NCI-H345 treated with DMSO at 0.1 percent for 48 hours (cell line): ENCODE measurements around the gene CCDC50.

Experiments
- DNase-seq: peaks from one replicate; lab custom pipeline; 2025; ENCODE audit not compliant: unreplicated experiment; lab: John Stamatoyannopoulos, UW

Gene CCDC50

GRCh38 chr3:191376516-191377141 lies 47.4 kb downstream of the CCDC50 start:
- DNase-seq, result no peak

- no peak for DNase-seq
Observed at GRCh38 chr3:191378142-191378812, 49.1 kb downstream of the CCDC50 start.

- no peak for DNase-seq
Observed at GRCh38 chr3:191379446-191379845, 50.3 kb downstream of the CCDC50 start.

- DNase-seq, result no peak
Observed at GRCh38 chr3:191380001-191380400, 50.8 kb downstream of the CCDC50 start.

- no peak for DNase-seq
Observed at GRCh38 chr3:191381303-191381702, 52.1 kb downstream of the CCDC50 start.

GRCh38 chr3:191382661-191383060 lies 53.5 kb downstream of the CCDC50 start:
- DNase-seq, result no peak

GRCh38 chr3:191383124-191383523 lies 53.9 kb downstream of the CCDC50 start:
- DNase-seq, result no peak

- DNase-seq, result no peak
Observed at GRCh38 chr3:191385101-191385500, 55.9 kb downstream of the CCDC50 start.

- no peak for DNase-seq
Observed at GRCh38 chr3:191387441-191388077, 58.4 kb downstream of the CCDC50 start.

- DNase-seq, result no peak
Observed at GRCh38 chr3:191388823-191389222, 59.6 kb downstream of the CCDC50 start.

GRCh38 chr3:191390580-191390979 lies 61.4 kb downstream of the CCDC50 start:
- DNase-seq, result no peak

- no peak for DNase-seq
Observed at GRCh38 chr3:191391861-191392808, 62.9 kb downstream of the CCDC50 start.

GRCh38 chr3:191393146-191393545 lies 64.0 kb downstream of the CCDC50 start:
- DNase-seq, result no peak

- DNase-seq, result no peak
Observed at GRCh38 chr3:191397771-191398170, 68.6 kb downstream of the CCDC50 start.

GRCh38 chr3:191398607-191399006 lies 69.4 kb downstream of the CCDC50 start:
- no peak for DNase-seq

GRCh38 chr3:191399918-191400317 lies 70.7 kb downstream of the CCDC50 start:
- DNase-seq, result no peak

GRCh38 chr3:191401775-191402357 lies 72.7 kb downstream of the CCDC50 start:
- no peak for DNase-seq

- no peak for DNase-seq
Observed at GRCh38 chr3:191409791-191410359, 80.7 kb downstream of the CCDC50 start.

- DNase-seq, result no peak
Observed at GRCh38 chr3:191412759-191413158, 83.6 kb downstream of the CCDC50 start.

- DNase-seq, result no peak
Observed at GRCh38 chr3:191414286-191414685, 85.1 kb downstream of the CCDC50 start.

GRCh38 chr3:191414732-191415131 lies 85.5 kb downstream of the CCDC50 start:
- DNase-seq, result no peak
